Brain pericyte (primary cell): Measurements from ENCODE around the gene ANXA2R.
"Not testable (repeated sequence)": the region's sequence is repeated elsewhere in the genome, so short reads cannot be mapped to it uniquely, and the experiment has no call there.

Experiments used
- DNase-seq: peaks from one replicate; pipeline ENCODE4 v3.0.0-alpha.2; 2012; ENCODE audit warnings: low read depth, low spot score

The ANXA2R gene

GRCh38 chr5:43033841-43034590 is 6.1 kb downstream of the ANXA2R start:
- no peak for DNase-seq

- no peak for DNase-seq
These were observed 12.9 kb downstream of the ANXA2R start for GRCh38 chr5:43027054-43027785.

- DNase-seq, result not testable (repeated sequence)
These were observed 14.8 kb downstream of the ANXA2R start for GRCh38 chr5:43025184-43025950.

GRCh38 chr5:43024217-43024616 is 15.9 kb downstream of the ANXA2R start:
- DNase-seq, result no peak

GRCh38 chr5:43021151-43021550 is 19.0 kb downstream of the ANXA2R start:
- no peak for DNase-seq

GRCh38 chr5:43020399-43020746 is 19.7 kb downstream of the ANXA2R start:
- no peak for DNase-seq

GRCh38 chr5:43019614-43020398 is 20.3 kb downstream of the ANXA2R start:
- peak; percentile 72 for DNase-seq

GRCh38 chr5:43019291-43019613 is 20.9 kb downstream of the ANXA2R start:
- DNase-seq, result no peak

GRCh38 chr5:43017428-43017815 is 22.7 kb downstream of the ANXA2R start:
- DNase-seq, result no peak

- DNase-seq, result no peak
These were observed 23.8 kb downstream of the ANXA2R start for GRCh38 chr5:43016217-43016779.

GRCh38 chr5:43014522-43014921 is 25.6 kb downstream of the ANXA2R start:
- DNase-seq, result no peak

GRCh38 chr5:43010935-43011315 is 29.2 kb downstream of the ANXA2R start:
- DNase-seq, result no peak

GRCh38 chr5:43008363-43009153 is 31.6 kb downstream of the ANXA2R start:
- DNase-seq, result peak; percentile 89

GRCh38 chr5:43007911-43008362 is 32.2 kb downstream of the ANXA2R start:
- DNase-seq, result no peak

GRCh38 chr5:43007246-43007910 is 32.7 kb downstream of the ANXA2R start:
- DNase-seq, result peak; percentile 86

- DNase-seq, result no peak
These were observed 33.5 kb downstream of the ANXA2R start for GRCh38 chr5:43006424-43007202.

- no peak for DNase-seq
These were observed 35.1 kb downstream of the ANXA2R start for GRCh38 chr5:43005031-43005430.

GRCh38 chr5:43001748-43002147 is 38.4 kb downstream of the ANXA2R start:
- no peak for DNase-seq

- DNase-seq, result no peak
These were observed 39.2 kb downstream of the ANXA2R start for GRCh38 chr5:43000914-43001313.
